AG10803 (cell line): ENCODE measurements around the gene DOLPP1.

Experiments used
- DNase-seq: peaks from one replicate; pipeline ENCODE4 v3.0.0; 2010; ENCODE audit warnings: low read depth
- H3K4me3 ChIP-seq: 2 replicates; pipeline ENCODE4 v1.5.1; 2011; ENCODE audit warnings: mild to moderate bottlenecking, low read length, control low read depth
- TF ChIP-seq, protein P1 (sequence below): conservative IDR thresholded peaks from 2 replicates; pipeline ENCODE4 v1.5.1; 2011; ENCODE audit warnings: mild to moderate bottlenecking, low read length, control low read depth, inconsistent platforms

Gene DOLPP1

DNA sequence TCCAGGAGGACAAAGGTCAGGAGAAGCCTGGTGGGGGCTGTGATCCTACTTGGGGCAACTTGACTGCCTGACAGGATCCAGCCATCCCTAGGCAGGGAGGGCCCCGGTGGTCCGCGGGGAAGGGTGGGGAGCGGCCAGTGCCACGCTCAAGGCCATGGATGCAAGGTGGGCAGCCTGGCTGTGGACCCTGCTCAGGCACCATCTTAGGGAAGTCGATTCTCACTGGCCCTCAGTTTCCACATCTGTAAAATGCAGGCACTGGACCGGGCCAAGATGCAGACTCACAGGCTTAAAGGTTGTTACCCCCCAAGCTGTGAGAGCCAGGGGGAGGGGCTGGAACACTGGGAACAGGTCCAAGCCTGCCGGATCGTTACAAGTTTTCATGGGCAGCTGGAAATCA is 8.7 kb upstream of the DOLPP1 start:
- H3K4me3 ChIP-seq, result no peak overlapping the region
- DNase-seq, result no peak
- TF ChIP-seq, protein P1, sequence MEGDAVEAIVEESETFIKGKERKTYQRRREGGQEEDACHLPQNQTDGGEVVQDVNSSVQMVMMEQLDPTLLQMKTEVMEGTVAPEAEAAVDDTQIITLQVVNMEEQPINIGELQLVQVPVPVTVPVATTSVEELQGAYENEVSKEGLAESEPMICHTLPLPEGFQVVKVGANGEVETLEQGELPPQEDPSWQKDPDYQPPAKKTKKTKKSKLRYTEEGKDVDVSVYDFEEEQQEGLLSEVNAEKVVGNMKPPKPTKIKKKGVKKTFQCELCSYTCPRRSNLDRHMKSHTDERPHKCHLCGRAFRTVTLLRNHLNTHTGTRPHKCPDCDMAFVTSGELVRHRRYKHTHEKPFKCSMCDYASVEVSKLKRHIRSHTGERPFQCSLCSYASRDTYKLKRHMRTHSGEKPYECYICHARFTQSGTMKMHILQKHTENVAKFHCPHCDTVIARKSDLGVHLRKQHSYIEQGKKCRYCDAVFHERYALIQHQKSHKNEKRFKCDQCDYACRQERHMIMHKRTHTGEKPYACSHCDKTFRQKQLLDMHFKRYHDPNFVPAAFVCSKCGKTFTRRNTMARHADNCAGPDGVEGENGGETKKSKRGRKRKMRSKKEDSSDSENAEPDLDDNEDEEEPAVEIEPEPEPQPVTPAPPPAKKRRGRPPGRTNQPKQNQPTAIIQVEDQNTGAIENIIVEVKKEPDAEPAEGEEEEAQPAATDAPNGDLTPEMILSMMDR, result no peak

DNA sequence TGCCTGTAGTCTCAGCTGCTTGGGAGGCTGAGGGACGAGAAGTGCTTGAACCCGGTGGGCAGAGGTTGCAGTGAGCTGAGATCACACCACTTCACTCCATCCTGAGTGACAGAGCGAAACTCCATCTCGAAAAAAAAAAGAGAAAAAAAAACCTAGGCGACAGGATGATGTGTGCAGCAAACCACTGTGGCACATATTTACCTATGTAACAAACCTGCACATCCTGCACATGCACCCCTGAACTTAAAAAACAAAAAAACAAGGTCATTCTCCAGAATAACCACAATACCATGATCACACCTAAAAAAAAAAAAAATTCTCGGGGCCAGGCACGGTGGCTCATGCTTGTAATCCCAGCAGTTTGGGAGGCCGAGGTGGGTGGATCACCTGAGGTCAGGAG is 7.5 kb upstream of the DOLPP1 start:
- no peak overlapping the region for H3K4me3 ChIP-seq
- no peak for DNase-seq
- TF ChIP-seq, protein P1, result no peak

DNA sequence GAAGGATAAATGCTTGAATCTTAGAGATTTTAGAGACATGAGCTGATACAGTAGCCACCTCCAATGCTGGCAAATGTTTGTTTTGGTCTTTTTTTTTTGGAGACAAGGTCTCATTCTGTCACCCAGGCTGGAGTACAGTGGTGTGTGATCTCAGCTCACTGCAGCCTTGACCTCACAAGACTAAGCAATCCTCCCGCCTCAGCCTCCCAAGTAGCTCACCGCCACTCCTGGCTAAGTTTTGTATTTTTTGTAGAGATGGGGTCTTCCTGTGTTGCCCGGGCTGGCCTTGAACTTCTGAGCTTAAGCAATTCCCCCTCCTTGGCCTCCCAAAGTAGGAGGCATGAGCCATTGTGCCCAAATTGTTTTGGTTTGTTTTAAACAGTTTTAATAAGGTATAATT is 6.8 kb upstream of the DOLPP1 start:
- DNase-seq, result no peak
- no peak overlapping the region for H3K4me3 ChIP-seq
- TF ChIP-seq, protein P1, result no peak

DNA sequence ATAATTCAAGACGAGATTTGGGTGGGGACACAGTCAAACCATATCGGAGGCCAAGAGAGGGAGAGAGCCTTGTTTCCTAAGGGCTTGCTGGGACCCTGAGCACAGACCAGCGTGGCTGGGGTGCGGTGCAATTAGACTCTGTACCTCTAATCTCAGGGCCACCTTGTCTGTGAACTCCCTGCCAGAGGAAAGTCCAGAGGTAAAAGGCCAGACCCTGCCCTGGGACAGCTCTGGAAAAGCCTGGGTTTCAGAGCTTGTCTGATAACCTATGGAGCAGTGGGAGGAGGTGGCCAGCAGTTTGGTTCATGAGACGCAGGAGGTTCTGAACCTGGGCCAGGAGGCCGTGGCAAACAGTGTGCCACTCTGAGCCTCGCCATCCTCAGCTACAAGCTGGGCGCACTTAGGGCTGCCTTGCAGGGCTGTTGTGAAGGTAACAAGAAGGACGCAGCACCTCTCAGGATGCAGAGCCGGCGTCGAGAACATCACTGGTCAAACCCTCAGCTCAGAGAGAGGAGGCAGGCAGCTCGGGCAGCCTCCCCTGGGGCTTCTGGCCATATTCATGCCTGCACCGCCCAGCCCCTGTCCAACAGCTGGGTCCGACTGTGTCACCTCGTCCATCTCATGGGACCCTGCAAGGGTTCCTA is 4.8 kb upstream of the DOLPP1 start:
- DNase-seq, result no peak
- H3K4me3 ChIP-seq, result no peak overlapping the region
- TF ChIP-seq, protein P1, result no peak

DNA sequence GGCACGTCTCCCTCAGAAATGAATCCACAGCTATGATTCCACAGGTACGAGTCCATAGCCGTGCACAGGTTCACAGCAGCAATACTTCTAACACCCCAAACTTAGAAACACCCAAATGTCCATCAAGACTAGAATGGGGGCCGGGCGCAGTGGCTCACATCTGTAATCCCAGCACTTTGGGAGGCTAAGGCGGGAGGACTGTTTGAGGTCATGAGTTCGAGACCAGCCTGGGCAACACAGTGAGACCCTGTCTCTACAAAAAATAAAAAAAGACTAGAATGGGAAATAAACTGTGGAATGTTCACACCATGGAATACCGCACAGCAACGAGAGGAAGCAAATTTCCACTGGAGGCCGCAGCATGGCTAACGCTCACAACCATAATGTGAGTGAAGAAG is 4.3 kb upstream of the DOLPP1 start:
- no peak for DNase-seq
- no peak overlapping the region for H3K4me3 ChIP-seq
- TF ChIP-seq, protein P1, result no peak

DNA sequence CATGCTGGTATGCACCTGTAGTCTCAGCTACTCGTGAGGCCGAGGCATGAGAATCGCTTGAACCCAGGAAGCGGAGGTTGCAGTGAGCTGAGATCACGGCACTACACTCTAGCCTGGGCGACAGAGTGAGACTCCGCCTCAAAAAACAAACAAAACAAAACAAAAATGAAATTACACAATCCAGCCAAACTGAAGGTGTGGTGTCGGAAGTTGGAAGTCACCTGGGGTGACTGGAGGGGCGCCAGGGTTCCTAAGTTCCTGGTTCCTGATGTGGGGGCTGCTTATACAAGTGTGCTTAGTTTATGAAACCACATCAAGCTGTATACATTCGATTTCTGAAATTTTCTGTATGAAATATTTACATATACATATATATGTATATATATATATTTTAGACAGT is 3.7 kb upstream of the DOLPP1 start:
- DNase-seq, result no peak
- TF ChIP-seq, protein P1, result no peak
- no peak overlapping the region for H3K4me3 ChIP-seq

DNA sequence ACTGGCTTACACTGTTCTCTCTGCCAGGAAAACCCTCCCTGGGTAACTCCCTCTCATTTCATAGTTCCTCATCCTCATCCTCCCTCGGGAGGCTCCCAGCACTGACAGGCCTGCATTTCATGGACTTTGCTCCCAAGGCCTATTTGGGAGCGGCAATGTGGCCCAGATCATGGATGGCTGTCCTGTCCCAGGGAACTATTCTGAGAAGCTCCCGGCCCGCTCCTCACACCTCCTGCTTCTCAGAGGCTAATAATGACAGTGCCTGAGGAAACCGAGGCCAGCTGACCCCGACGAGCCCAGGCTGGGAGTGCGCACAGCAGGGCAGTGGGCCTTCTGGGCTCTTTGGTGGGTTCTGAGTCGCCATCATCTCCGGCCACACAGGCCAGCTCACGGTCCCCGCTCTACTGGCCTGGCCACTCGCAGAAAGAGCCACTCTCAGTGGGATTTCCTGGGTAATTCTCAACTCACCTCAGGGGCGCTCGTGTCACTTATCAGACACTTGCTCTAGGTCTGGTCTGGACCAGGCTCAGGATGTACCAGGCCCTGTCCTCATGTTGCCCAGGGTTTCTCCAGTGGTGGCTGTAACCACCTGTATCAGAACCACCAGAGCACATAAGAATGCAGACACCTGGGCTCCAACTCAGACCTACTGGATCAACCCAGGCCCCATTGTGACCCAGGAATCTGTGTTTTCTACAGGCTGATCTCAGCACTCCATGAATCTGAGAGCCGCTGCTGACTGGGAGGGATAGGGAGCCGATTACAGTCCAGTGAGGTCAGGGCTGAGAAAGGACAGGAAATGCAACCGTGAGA is 2.0 kb upstream of the DOLPP1 start:
- TF ChIP-seq, protein P1, result no peak
- no peak overlapping the region for H3K4me3 ChIP-seq
- DNase-seq, result no peak
